Measurements from ENCODE around the gene NELL1. TPM values are rescaled to one million over a fixed set of nuclear protein-coding genes. Genes with fewer than 3 reads are reported as not detected.

Gene NELL1
- total and polyA plus RNA-seq, 4 donors, result 11.0 to 57.9 (median 31.2) TPM

DNA sequence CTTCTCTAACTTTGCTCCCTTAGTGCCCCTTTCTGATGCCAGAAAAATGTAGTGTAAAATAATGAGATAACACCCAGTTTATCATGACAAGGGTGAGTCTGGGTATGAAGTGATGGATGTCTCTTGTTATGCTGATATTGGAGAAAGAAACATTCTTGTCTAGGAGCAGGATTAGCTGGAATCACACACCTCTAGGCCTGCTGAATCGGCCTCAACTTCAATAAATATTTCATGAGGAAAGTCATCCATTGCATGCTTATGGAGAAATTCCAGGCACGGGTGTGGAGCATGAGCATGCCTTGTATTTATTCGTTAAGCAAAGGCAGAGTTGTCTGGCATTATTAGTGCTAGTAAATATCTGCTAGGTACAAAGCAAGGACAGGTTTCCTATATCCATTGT, 113.4 kb downstream of the NELL1 start:
- Histone ChIP-seq H3K4me3 (ENCODE audit: low read depth, low read length) (no peak overlapping the region), H3K4me1 (ENCODE audit: control insufficient read depth, insufficient read depth, low read length) (no peaks in the 10 kb centered on the region), H3K27ac (ENCODE audit: low read depth, low read length) (no peak overlapping the region), H3K36me3 (ENCODE audit: control insufficient read depth, insufficient read depth, low read length) (no peaks in the 10 kb centered on the region), H3K27me3 (ENCODE audit: control insufficient read depth, insufficient read depth, low read length) (no peaks in the 10 kb centered on the region), H3K9me3 (ENCODE audit: control insufficient read depth, insufficient read depth, low read length) (no peaks in the 10 kb centered on the region)
- DNase-seq (ENCODE audit: low read depth in 4 of 6, low spot score in 6 of 6), result no peak
- 90% methylated on average over 2 of the region's 3 CpGs for WGBS (ENCODE audit: insufficient coverage)

DNA sequence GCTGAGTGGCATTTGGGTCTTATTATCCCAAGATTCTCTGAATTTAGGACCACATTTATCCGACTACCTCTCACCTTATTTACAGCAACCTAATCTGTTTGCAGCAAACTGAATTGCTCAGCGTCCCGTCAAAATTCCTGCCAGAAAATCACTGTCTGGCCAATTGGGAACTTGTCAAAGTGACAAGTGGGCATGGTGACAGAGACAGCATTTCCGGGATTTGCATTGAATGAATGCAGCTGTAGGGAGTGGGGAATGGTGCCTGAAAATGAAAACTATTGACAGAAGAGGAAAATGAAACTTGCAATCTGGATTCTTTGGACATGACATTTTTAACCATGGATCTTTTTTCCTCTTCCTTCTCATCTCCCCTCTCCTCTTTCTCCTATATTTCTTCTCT, 113.8 kb downstream of the NELL1 start:
- H3K4me3 ChIP-seq (ENCODE audit: low read depth, low read length), result no peak overlapping the region
- no peaks in the 10 kb centered on the region for H3K4me1 ChIP-seq (ENCODE audit: control insufficient read depth, insufficient read depth, low read length)
- DNase-seq (ENCODE audit: low read depth in 4 of 6, low spot score in 6 of 6), result peak in 2 of 6 donors; percentile 32 to 78
- WGBS (ENCODE audit: insufficient coverage), result 83% methylated on average over 1 of the region's 4 CpGs
- no peaks in the 10 kb centered on the region for H3K36me3 ChIP-seq (ENCODE audit: control insufficient read depth, insufficient read depth, low read length)
- no peaks in the 10 kb centered on the region for H3K9me3 ChIP-seq (ENCODE audit: control insufficient read depth, insufficient read depth, low read length)
- no peak overlapping the region for H3K27ac ChIP-seq (ENCODE audit: low read depth, low read length)
- no peaks in the 10 kb centered on the region for H3K27me3 ChIP-seq (ENCODE audit: control insufficient read depth, insufficient read depth, low read length)

DNA sequence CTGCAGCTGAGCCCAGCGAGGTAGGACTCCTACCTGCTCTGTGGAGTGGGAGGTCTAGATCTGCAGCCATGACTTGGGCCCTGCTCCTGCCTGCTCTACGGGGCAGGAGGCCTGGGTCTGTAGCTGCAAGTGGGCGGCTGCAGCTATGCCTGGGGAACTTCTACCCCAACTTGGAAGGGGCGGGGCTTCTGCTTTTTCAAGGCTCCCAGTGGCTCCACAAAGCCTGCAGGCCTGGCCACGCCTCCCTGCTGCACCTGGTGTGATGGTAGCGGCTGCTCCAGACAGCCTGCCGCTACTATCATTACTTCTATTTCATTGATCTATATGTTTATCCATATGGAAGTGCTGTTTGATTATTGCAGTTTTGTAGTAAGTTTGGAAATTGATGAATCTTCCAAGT, 121.2 kb downstream of the NELL1 start:
- H3K36me3 ChIP-seq (ENCODE audit: control insufficient read depth, insufficient read depth, low read length), result no peaks in the 10 kb centered on the region
- no peaks in the 10 kb centered on the region for H3K27me3 ChIP-seq (ENCODE audit: control insufficient read depth, insufficient read depth, low read length)
- no peak overlapping the region for H3K27ac ChIP-seq (ENCODE audit: low read depth, low read length)
- WGBS (ENCODE audit: insufficient coverage), result 84% methylated on average over 4 of the region's 7 CpGs
- no peaks in the 10 kb centered on the region for H3K4me1 ChIP-seq (ENCODE audit: control insufficient read depth, insufficient read depth, low read length)
- no peak for DNase-seq (ENCODE audit: low read depth in 4 of 6, low spot score in 6 of 6)
- no peaks in the 10 kb centered on the region for H3K9me3 ChIP-seq (ENCODE audit: control insufficient read depth, insufficient read depth, low read length)
- H3K4me3 ChIP-seq (ENCODE audit: low read depth, low read length), result no peak overlapping the region

DNA sequence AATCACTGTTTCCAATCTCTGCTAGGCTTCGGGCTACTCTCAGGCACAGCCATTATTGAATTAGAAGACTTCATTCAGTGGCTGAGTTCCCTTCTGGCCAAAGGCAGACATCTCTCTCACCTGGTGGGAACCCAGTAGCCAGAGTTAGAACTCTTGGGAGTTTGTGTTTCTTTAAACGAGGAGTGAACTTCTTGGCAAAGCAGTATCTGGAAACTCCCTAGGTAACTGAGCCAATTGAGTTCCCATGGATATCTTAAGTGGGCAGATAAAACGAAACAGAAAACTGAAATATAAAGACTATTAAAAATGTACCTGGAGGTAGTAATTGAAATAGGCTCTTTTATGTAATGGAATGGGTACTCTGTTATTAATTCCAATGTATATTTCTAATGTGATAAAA, 125.6 kb downstream of the NELL1 start:
- H3K36me3 ChIP-seq (ENCODE audit: control insufficient read depth, insufficient read depth, low read length), result no peaks in the 10 kb centered on the region
- H3K4me1 ChIP-seq (ENCODE audit: control insufficient read depth, insufficient read depth, low read length), result no peaks in the 10 kb centered on the region
- no peaks in the 10 kb centered on the region for H3K27me3 ChIP-seq (ENCODE audit: control insufficient read depth, insufficient read depth, low read length)
- no peak for DNase-seq (ENCODE audit: low read depth in 4 of 6, low spot score in 6 of 6)
- H3K27ac ChIP-seq (ENCODE audit: low read depth, low read length), result no peak overlapping the region
- no peak overlapping the region for H3K4me3 ChIP-seq (ENCODE audit: low read depth, low read length)
- no peaks in the 10 kb centered on the region for H3K9me3 ChIP-seq (ENCODE audit: control insufficient read depth, insufficient read depth, low read length)
- 82% methylated on average over 1 of the region's 3 CpGs for WGBS (ENCODE audit: insufficient coverage)

DNA sequence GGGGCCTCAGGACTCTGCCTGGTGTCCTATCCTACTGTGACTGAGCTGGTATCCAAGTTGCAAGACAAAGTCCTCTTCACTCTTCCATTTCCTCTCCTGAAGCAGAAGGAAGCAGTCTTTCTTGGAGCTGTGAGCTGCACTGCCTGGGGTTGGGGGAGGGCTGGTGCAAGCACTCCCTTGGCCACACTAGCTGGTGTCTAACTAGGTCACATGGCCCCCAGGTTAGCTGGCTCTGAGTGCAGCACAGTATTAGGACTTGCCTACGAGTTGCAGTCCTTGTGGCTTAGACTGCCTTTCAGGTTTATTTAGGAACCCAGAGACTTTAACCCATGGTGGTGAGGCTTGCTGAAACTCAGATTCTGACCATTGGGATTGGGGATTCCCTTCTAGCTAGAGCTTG, 138.9 kb downstream of the NELL1 start:
- no peaks in the 10 kb centered on the region for H3K4me1 ChIP-seq (ENCODE audit: control insufficient read depth, insufficient read depth, low read length)
- no peaks in the 10 kb centered on the region for H3K27me3 ChIP-seq (ENCODE audit: control insufficient read depth, insufficient read depth, low read length)
- DNase-seq (ENCODE audit: low read depth in 4 of 6, low spot score in 6 of 6), result no peak
- 25% methylated on average over 1 of the region's 1 CpG for whole genome bisulfite sequencing (ENCODE audit: insufficient coverage)
- peaks cover 5% of the 10 kb centered on the region for H3K9me3 ChIP-seq (ENCODE audit: control insufficient read depth, insufficient read depth, low read length)
- no peaks in the 10 kb centered on the region for H3K36me3 ChIP-seq (ENCODE audit: control insufficient read depth, insufficient read depth, low read length)
- H3K4me3 ChIP-seq (ENCODE audit: low read depth, low read length), result no peak overlapping the region
- H3K27ac ChIP-seq (ENCODE audit: low read depth, low read length), result no peak overlapping the region

DNA sequence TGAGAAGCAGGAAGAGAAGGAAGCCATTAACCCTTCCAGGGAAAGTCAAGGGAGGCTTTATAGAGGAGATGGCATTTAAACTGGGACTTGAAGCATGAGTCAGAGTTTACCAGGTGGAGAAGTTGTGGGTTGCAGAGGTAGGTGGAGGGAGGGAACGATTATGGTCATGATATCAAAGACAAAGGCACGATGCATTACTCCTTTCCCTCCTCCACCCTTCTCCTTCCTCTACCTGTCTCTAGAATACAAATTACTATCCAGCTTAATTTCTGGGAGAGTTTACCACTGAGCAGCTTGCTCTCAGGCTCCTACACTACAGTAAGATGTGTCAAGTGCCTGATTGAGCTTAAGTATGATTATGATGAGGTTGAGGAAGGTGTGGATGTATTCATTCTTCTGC, 151.7 kb downstream of the NELL1 start:
- DNase-seq (ENCODE audit: low read depth in 4 of 6, low spot score in 6 of 6), result no peak
- H3K4me1 ChIP-seq (ENCODE audit: control insufficient read depth, insufficient read depth, low read length), result no peaks in the 10 kb centered on the region
- no CpG with 5 or more reads among the region's 2 CpGs for WGBS (ENCODE audit: insufficient coverage)
- no peak overlapping the region for H3K4me3 ChIP-seq (ENCODE audit: low read depth, low read length)
- no peaks in the 10 kb centered on the region for H3K27me3 ChIP-seq (ENCODE audit: control insufficient read depth, insufficient read depth, low read length)
- no peaks in the 10 kb centered on the region for H3K9me3 ChIP-seq (ENCODE audit: control insufficient read depth, insufficient read depth, low read length)
- H3K27ac ChIP-seq (ENCODE audit: low read depth, low read length), result no peak overlapping the region
- no peaks in the 10 kb centered on the region for H3K36me3 ChIP-seq (ENCODE audit: control insufficient read depth, insufficient read depth, low read length)

DNA sequence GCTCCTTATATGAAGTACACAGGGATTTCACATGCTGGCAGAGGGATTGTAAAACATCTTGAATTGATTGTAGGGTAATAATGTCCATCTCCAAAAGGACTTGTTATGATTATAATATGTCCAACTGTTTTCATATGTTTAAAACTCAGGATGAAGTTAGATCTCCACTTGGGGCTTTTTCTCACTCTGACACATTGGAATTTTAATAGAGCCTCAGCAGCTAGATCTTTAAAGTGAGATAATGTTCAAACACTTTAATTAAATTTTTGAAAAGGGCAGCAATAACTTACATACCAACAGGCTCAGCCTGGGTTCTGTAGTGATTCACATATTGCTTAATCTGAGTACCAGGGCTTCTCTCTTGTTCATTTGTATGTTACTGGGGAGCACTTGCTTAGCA, 152.1 kb downstream of the NELL1 start:
- Histone ChIP-seq H3K4me3 (ENCODE audit: low read depth, low read length) (no peak overlapping the region), H3K9me3 (ENCODE audit: control insufficient read depth, insufficient read depth, low read length) (no peaks in the 10 kb centered on the region)
- DNase-seq (ENCODE audit: low read depth in 4 of 6, low spot score in 6 of 6), result peak in 1 of 6 donors; percentile 65

DNA sequence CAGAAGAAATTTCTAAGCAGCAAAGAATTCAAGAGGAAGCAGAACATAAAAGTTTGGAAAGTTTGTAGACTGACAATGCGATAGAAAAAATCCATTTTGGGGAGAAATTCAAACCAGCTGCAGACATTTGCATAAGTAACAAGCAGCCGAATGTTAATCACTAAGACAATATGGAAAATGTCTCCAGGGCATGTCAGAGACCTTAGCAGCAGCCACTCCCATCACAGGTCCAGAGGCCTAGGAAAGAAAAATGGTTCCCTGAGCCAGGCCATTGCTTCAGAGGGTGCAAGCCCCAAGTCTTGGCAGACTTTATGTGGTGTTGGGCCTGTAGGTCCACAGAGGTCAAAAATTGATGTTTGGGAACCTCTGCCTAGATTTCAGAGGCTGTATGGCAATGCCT, 155.4 kb downstream of the NELL1 start:
- Histone ChIP-seq H3K4me3 (ENCODE audit: low read depth, low read length) (no peak overlapping the region), H3K9me3 (ENCODE audit: control insufficient read depth, insufficient read depth, low read length) (no peaks in the 10 kb centered on the region), H3K36me3 (ENCODE audit: control insufficient read depth, insufficient read depth, low read length) (no peaks in the 10 kb centered on the region), H3K27me3 (ENCODE audit: control insufficient read depth, insufficient read depth, low read length) (no peaks in the 10 kb centered on the region), H3K27ac (ENCODE audit: low read depth, low read length) (no peak overlapping the region), H3K4me1 (ENCODE audit: control insufficient read depth, insufficient read depth, low read length) (no peaks in the 10 kb centered on the region)
- WGBS (ENCODE audit: insufficient coverage), result 67% methylated on average over 1 of the region's 2 CpGs
- DNase-seq (ENCODE audit: low read depth in 4 of 6, low spot score in 6 of 6), result no peak

More for the DNA sequence above, 152.1 kb downstream of the NELL1 start:
- H3K27ac ChIP-seq (ENCODE audit: low read depth, low read length), result no peak overlapping the region
- no peaks in the 10 kb centered on the region for H3K36me3 ChIP-seq (ENCODE audit: control insufficient read depth, insufficient read depth, low read length)
- no peaks in the 10 kb centered on the region for H3K4me1 ChIP-seq (ENCODE audit: control insufficient read depth, insufficient read depth, low read length)
- H3K27me3 ChIP-seq (ENCODE audit: control insufficient read depth, insufficient read depth, low read length), result no peaks in the 10 kb centered on the region

DNA sequence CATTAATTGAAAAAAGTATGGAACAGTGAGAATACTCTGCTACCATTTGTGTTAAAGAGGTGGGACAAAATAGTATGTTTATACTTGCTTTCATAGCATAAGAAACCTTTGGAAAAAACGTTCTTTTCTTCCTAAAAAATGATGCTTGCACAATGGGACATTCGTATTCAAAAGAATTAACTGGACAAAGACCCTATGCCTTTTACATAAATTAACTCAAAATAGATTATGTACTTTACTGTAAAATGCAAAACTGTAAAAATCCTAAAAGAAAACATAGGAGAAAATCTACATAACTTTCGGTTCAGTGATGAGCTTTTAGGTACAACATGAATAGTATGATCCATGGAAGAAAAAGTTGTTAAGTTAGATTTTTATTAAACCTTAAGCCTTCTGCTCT, 166.2 kb downstream of the NELL1 start:
- no peaks in the 10 kb centered on the region for H3K4me1 ChIP-seq (ENCODE audit: control insufficient read depth, insufficient read depth, low read length)
- DNase-seq (ENCODE audit: low read depth in 4 of 6, low spot score in 6 of 6), result no peak
- H3K9me3 ChIP-seq (ENCODE audit: control insufficient read depth, insufficient read depth, low read length), result no peaks in the 10 kb centered on the region
- no peaks in the 10 kb centered on the region for H3K36me3 ChIP-seq (ENCODE audit: control insufficient read depth, insufficient read depth, low read length)
- H3K27ac ChIP-seq (ENCODE audit: low read depth, low read length), result no peak overlapping the region
- WGBS (ENCODE audit: insufficient coverage), result no CpG with 5 or more reads among the region's 3 CpGs
- no peak overlapping the region for H3K4me3 ChIP-seq (ENCODE audit: low read depth, low read length)
- H3K27me3 ChIP-seq (ENCODE audit: control insufficient read depth, insufficient read depth, low read length), result no peaks in the 10 kb centered on the region

DNA sequence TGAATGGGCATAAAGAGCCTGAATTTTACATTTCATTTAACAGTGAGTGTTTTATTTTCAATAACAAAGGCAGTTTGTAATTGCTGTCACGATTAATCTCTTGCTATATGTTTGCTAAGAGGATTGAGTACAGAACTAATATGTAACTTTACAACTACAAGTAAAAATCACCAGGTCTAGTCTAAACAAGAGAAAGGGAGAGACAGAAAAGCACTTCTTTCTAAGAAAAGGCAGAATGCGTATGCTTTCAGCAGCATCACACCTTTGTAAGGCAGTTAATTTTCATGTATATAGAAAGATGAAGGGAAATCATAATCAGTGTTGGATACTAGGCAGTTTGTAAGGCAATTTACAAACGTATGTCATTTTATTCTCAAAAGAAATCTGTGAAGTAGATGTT, 169.8 kb downstream of the NELL1 start:
- Histone ChIP-seq H3K27ac (ENCODE audit: low read depth, low read length) (no peak overlapping the region), H3K27me3 (ENCODE audit: control insufficient read depth, insufficient read depth, low read length) (no peaks in the 10 kb centered on the region), H3K9me3 (ENCODE audit: control insufficient read depth, insufficient read depth, low read length) (no peaks in the 10 kb centered on the region), H3K4me3 (ENCODE audit: low read depth, low read length) (no peak overlapping the region), H3K4me1 (ENCODE audit: control insufficient read depth, insufficient read depth, low read length) (no peaks in the 10 kb centered on the region), H3K36me3 (ENCODE audit: control insufficient read depth, insufficient read depth, low read length) (no peaks in the 10 kb centered on the region)
- no CpG with 5 or more reads among the region's 3 CpGs for WGBS (ENCODE audit: insufficient coverage)
- DNase-seq (ENCODE audit: low read depth in 4 of 6, low spot score in 6 of 6), result peak in 1 of 6 donors; percentile 30

Data from spinal cord (tissue), 10 donors.